Left lung (tissue), 10 donors: ENCODE data around the gene FAAP20. TPM values are rescaled to one million over a fixed set of nuclear protein-coding genes. Genes with fewer than 3 reads are reported as not detected.

Source experiments
- ATAC-seq: fragments of 200-7000 bp; cut with Tn5 transposase; one replicate; pipeline ENCODE4 v1.9.1; 2020; ENCODE audit warnings: moderate library complexity
- DNase-seq, 4 donors: peaks; one replicate each; pipeline ENCODE4 v3.0.0-alpha.2; 2013 to 2020
- H3K27ac ChIP-seq, 2 donors: fragments of 200-600 bp; sonication (generic) in 1 of 2; one replicate each; pipeline versions ENCODE4 v1.5.0 to v1.8.0; 2020 to 2021
- H3K27me3 ChIP-seq, 2 donors: fragments of 200-600 bp; sonication (generic) in 1 of 2; one replicate each; pipeline versions ENCODE4 v1.5.0 to v1.8.0; 2020 to 2021
- H3K36me3 ChIP-seq, 2 donors: fragments of 200-600 bp; sonication (generic) in 1 of 2; one replicate each; pipeline versions ENCODE4 v1.5.0 to v1.8.0; 2020 to 2021
- H3K4me1 ChIP-seq, 2 donors: fragments of 200-600 bp; one replicate each; pipeline ENCODE4 v1.8.0; 2021
- H3K4me3 ChIP-seq, 2 donors: fragments of 200-600 bp; sonication (generic) in 1 of 2; one replicate each; pipeline versions ENCODE4 v1.5.0 to v1.8.0; 2020 to 2021; ENCODE audit warnings: mild to moderate bottlenecking in 1 of 2
- H3K9me3 ChIP-seq, 2 donors: fragments of 200-600 bp; sonication (generic) in 1 of 2; one replicate each; pipeline versions ENCODE4 v1.5.0 to v1.8.0; 2020 to 2021
- intact Hi-C, 2 donors: fragments of 100-400 bp; cut with DNase I; formaldehyde crosslinking; loops; one replicate each; pipeline versions ENCODE4 v1.11.2 to v1.14.2; 2022
- polyA plus RNA-seq, 6 donors: library from polyadenylated mRNA; unstranded; fragments of 120-200 nt; gene quantifications; one replicate each; pipeline ENCODE4 v1.2.1, GENCODE V29; 2013; ENCODE audit not compliant: insufficient read length in 6 of 6
- total RNA-seq, 2 donors: library from RNA; stranded (reverse); fragmentation: NEBNext Ultra II Directional; extraction: Animal tissue kit (Norgen Biotek cat#: 25700); gene quantifications; one replicate each; pipeline ENCODE4 v1.2.1, GENCODE V29; 2021
- TF ChIP-seq, protein P1 (sequence below), 2 donors: fragments of 200-600 bp; sonication (generic) in 1 of 2; IDR thresholded peaks; one replicate each; pipeline versions ENCODE4 v1.5.0 to v1.8.0; 2021; ENCODE audit warnings: antibody characterized with exemption in 2 of 2
- donor health status: DM: no; HTN: yes; CAD: no.
- donor health status: DM: no; HTN: no; CAD: no.

The FAAP20 gene
- total and polyA plus RNA-seq, 8 donors, result 29.5 to 69.7 (median 45.8) TPM

DNA sequence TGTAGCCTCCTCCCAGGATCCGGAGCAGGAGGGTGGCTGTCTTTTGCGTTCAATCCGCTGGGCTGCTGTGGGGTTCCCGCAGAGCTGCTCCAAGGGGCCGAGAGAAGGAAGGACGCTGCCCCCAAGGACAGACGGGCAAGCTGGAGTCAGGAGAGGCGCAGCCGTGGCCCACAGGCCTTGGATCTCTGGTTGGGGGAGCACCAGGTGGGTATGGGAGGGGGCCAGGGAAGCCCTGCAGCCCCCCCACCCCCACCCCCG lies 17.6 kb upstream of the FAAP20 start:
- Histone ChIP-seq H3K36me3 (no peaks in the 10 kb centered on the region), H3K4me3 (peak overlapping the region in 1 of 2 donors; percentile 18), H3K4me1 (peaks cover 36 to 59% of the 10 kb centered on the region in 2 donors), H3K27me3 (no peaks in the 10 kb centered on the region), H3K27ac (peak overlapping the region; percentile 95 to 96), H3K9me3 (no peaks in the 10 kb centered on the region)
- intact Hi-C loops, result no loop called here
- ATAC-seq (no peak), DNase-seq (peak in 1 of 4 donors; percentile 74)
- TF ChIP-seq, protein P1, sequence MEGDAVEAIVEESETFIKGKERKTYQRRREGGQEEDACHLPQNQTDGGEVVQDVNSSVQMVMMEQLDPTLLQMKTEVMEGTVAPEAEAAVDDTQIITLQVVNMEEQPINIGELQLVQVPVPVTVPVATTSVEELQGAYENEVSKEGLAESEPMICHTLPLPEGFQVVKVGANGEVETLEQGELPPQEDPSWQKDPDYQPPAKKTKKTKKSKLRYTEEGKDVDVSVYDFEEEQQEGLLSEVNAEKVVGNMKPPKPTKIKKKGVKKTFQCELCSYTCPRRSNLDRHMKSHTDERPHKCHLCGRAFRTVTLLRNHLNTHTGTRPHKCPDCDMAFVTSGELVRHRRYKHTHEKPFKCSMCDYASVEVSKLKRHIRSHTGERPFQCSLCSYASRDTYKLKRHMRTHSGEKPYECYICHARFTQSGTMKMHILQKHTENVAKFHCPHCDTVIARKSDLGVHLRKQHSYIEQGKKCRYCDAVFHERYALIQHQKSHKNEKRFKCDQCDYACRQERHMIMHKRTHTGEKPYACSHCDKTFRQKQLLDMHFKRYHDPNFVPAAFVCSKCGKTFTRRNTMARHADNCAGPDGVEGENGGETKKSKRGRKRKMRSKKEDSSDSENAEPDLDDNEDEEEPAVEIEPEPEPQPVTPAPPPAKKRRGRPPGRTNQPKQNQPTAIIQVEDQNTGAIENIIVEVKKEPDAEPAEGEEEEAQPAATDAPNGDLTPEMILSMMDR (IDR thresholded peaks at IDR 0.05), result no peak

- H3K4me1 ChIP-seq, result peaks cover 42 to 72% of the 10 kb centered on the region in 2 donors
- no peaks in the 10 kb centered on the region for H3K9me3 ChIP-seq
- H3K27me3 ChIP-seq, result no peaks in the 10 kb centered on the region
- no peak for ATAC-seq
- intact Hi-C loops, result no loop called here
- H3K36me3 ChIP-seq, result no peaks in the 10 kb centered on the region
- H3K27ac ChIP-seq, result no peak overlapping the region
- H3K4me3 ChIP-seq, result no peak overlapping the region
- TF ChIP-seq, protein P1 (IDR thresholded peaks at IDR 0.05), result no peak
- DNase-seq, result no peak
These were observed 16.2 kb upstream of the FAAP20 start for GRCh38 chr1:2210786-2211185.

- intact Hi-C loops, result no loop called here
These were observed 15.6 kb upstream of the FAAP20 start for GRCh38 chr1:2210084-2210653.

GRCh38 chr1:2209400-2210083 lies 15.0 kb upstream of the FAAP20 start:
- peak overlapping the region in 1 of 2 donors; percentile 20 for H3K27ac ChIP-seq
- H3K36me3 ChIP-seq, result no peaks in the 10 kb centered on the region
- H3K27me3 ChIP-seq, result no peaks in the 10 kb centered on the region
- H3K4me1 ChIP-seq, result peaks cover 43 to 74% of the 10 kb centered on the region in 2 donors
- TF ChIP-seq, protein P1 (IDR thresholded peaks at IDR 0.05), result no peak
- no peaks in the 10 kb centered on the region for H3K9me3 ChIP-seq
- no peak overlapping the region for H3K4me3 ChIP-seq
- DNase-seq, result peak in 1 of 4 donors; percentile 71
- no peak for ATAC-seq
- intact Hi-C loops, result no loop called here

More at GRCh38 chr1:2210084-2210653, 15.6 kb upstream of the FAAP20 start:
- DNase-seq (peak in 1 of 4 donors; percentile 64), ATAC-seq (no peak)
- Histone ChIP-seq H3K4me3 (no peak overlapping the region), H3K4me1 (peaks cover 47 to 78% of the 10 kb centered on the region in 2 donors), H3K27ac (peak overlapping the region in 1 of 2 donors; percentile 20), H3K9me3 (no peaks in the 10 kb centered on the region), H3K27me3 (no peaks in the 10 kb centered on the region), H3K36me3 (no peaks in the 10 kb centered on the region)
- TF ChIP-seq, protein P1 (IDR thresholded peaks at IDR 0.05), result no peak

GRCh38 chr1:2208309-2209239 lies 14.0 kb upstream of the FAAP20 start:
- peak; percentile 56 for ATAC-seq
- intact Hi-C loops, result no loop called here
- H3K4me1 ChIP-seq, result peaks cover 40 to 73% of the 10 kb centered on the region in 2 donors

More at GRCh38 chr1:2208309-2209239, 14.0 kb upstream of the FAAP20 start:
- TF ChIP-seq, protein P1 (IDR thresholded peaks at IDR 0.05), result no peak
- no peaks in the 10 kb centered on the region for H3K9me3 ChIP-seq
- no peaks in the 10 kb centered on the region for H3K27me3 ChIP-seq
- no peak overlapping the region for H3K4me3 ChIP-seq
- no peaks in the 10 kb centered on the region for H3K36me3 ChIP-seq
- DNase-seq, result peak in 3 of 4 donors; percentile 82 to 89 (median 86)
- H3K27ac ChIP-seq, result peak overlapping the region; percentile 84 to 85
